MM.1S (cell line): ENCODE measurements around the gene AP5B1.
A peak's percentile ranks its signal among the peaks of the same experiment; 100 is the strongest.

Experiments used
- DNase-seq: peaks from one replicate; pipeline ENCODE4 v3.0.0-alpha.2; 2015
- H2AFZ ChIP-seq: fragments of 300-600 bp; sonication (generic); 2 replicates; pipeline ENCODE4 v1.6.0; 2016; ENCODE audit warnings: antibody characterized with exemption, low read length
- H3F3A ChIP-seq: fragments of 300-600 bp; sonication (generic); 2 replicates; pipeline ENCODE4 v1.6.1; 2016; ENCODE audit warnings: mild to moderate bottlenecking, antibody characterized with exemption, low read length, moderate library complexity, mixed read lengths; ENCODE audit not compliant: insufficient read depth
- H3K27ac ChIP-seq: fragments of 300-600 bp; sonication (generic); 2 replicates; pipeline ENCODE4 v1.5.1; 2016; ENCODE audit warnings: mild to moderate bottlenecking, low read length
- H3K27me3 ChIP-seq: fragments of 300-600 bp; sonication (generic); replicated peaks from 2 replicates; pipeline ENCODE4 v1.6.0; 2016; ENCODE audit warnings: low read length; ENCODE audit not compliant: insufficient read depth
- H3K36me3 ChIP-seq: fragments of 300-600 bp; sonication (generic); replicated peaks from 2 replicates; pipeline ENCODE4 v1.6.1; 2016; ENCODE audit warnings: mild to moderate bottlenecking, low read length, mixed read lengths; ENCODE audit not compliant: insufficient read depth
- H3K4me1 ChIP-seq: fragments of 300-600 bp; sonication (generic); 2 replicates; pipeline ENCODE4 v1.6.1; 2016; ENCODE audit warnings: low read length, mixed read lengths
- H3K4me2 ChIP-seq: fragments of 300-600 bp; sonication (generic); 2 replicates; pipeline ENCODE4 v1.6.0; 2016; ENCODE audit warnings: low read depth, low read length
- H3K4me3 ChIP-seq: fragments of 300-600 bp; sonication (generic); 2 replicates; pipeline ENCODE4 v1.5.1; 2016; ENCODE audit warnings: low read length, mixed read lengths
- H3K79me2 ChIP-seq: fragments of 300-600 bp; sonication (generic); 2 replicates; pipeline ENCODE4 v1.6.1; 2016; ENCODE audit warnings: mixed run types, low read length, mixed read lengths
- H3K9ac ChIP-seq: fragments of 300-600 bp; sonication (generic); 2 replicates; pipeline ENCODE4 v1.6.1; 2016; ENCODE audit warnings: low read length, mixed read lengths
- H3K9me2 ChIP-seq: fragments of 300-600 bp; sonication (generic); replicated peaks from 2 replicates; pipeline ENCODE4 v1.6.1; 2016; ENCODE audit warnings: mild to moderate bottlenecking, low read length, mixed read lengths; ENCODE audit not compliant: insufficient read depth
- H3K9me3 ChIP-seq: fragments of 300-600 bp; sonication (generic); replicated peaks from 2 replicates; pipeline ENCODE4 v1.6.1; 2016; ENCODE audit warnings: mild to moderate bottlenecking, low read length, mixed read lengths; ENCODE audit not compliant: insufficient read depth
- H4K20me1 ChIP-seq: fragments of 300-600 bp; sonication (generic); 2 replicates; pipeline ENCODE4 v1.6.1; 2016; ENCODE audit warnings: mild to moderate bottlenecking, low read length, moderate library complexity, mixed read lengths; ENCODE audit not compliant: insufficient read depth
- EZH2 ChIP-seq: fragments of 300-600 bp; sonication (generic); optimal IDR thresholded peaks from 2 replicates; pipeline ENCODE3; 2017; ENCODE audit warnings: low read depth, mild to moderate bottlenecking, antibody characterized with exemption, low read length, mixed read lengths
- EZH2phosphoT487 ChIP-seq: fragments of 300-600 bp; sonication (generic); IDR thresholded peaks from 2 replicates; pipeline ENCODE4 v1.6.1; 2018; ENCODE audit warnings: antibody characterized with exemption, low read length
- TF ChIP-seq, protein P1 (sequence below): fragments of 300-600 bp; sonication (generic); IDR thresholded peaks from 2 replicates; pipeline ENCODE4 v1.5.1; 2016; ENCODE audit warnings: antibody characterized with exemption, low read length, mixed read lengths

The AP5B1 gene

DNA sequence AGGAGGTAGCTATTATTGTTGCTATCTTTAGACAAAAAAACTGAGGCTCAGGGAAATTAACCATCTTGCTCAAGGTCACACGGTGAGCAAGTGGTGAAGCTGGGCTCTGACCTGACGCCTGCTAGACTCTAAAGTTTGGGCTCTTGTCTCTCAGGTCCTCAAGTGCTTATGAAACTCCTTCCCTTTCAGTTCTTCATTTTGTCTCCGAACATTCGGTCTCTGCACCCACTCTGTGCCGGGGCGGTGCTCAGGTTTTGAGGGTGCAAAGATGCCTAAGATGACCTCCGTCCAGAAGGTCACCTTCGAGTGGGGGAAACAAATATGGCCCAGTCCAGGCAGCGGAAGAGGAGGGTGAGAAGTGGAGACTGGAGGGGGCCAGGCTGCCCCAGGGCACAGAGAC lies 22.1 kb upstream of the AP5B1 start:
- H3K4me3 ChIP-seq: 0 out of 2 replicates have a peak overlapping the region, but pooled peaks have one; percentile 3
- peaks cover 9% of the 10 kb centered on the region for H3K4me1 ChIP-seq
- H3K4me2 ChIP-seq: peak overlapping the region; percentile 36
- H4K20me1 ChIP-seq: no peaks in the 10 kb centered on the region
- no peak overlapping the region for H3K9ac ChIP-seq
- TF ChIP-seq EZH2phosphoT487: no peak
- TF ChIP-seq EZH2: no peak
- TF ChIP-seq, protein P1, sequence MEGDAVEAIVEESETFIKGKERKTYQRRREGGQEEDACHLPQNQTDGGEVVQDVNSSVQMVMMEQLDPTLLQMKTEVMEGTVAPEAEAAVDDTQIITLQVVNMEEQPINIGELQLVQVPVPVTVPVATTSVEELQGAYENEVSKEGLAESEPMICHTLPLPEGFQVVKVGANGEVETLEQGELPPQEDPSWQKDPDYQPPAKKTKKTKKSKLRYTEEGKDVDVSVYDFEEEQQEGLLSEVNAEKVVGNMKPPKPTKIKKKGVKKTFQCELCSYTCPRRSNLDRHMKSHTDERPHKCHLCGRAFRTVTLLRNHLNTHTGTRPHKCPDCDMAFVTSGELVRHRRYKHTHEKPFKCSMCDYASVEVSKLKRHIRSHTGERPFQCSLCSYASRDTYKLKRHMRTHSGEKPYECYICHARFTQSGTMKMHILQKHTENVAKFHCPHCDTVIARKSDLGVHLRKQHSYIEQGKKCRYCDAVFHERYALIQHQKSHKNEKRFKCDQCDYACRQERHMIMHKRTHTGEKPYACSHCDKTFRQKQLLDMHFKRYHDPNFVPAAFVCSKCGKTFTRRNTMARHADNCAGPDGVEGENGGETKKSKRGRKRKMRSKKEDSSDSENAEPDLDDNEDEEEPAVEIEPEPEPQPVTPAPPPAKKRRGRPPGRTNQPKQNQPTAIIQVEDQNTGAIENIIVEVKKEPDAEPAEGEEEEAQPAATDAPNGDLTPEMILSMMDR: no peak
- peak overlapping the region; percentile 47; the same call in 1 of the 2 replicates for H3K27ac ChIP-seq
- H3K9me2 ChIP-seq: no peaks in the 10 kb centered on the region
- H3K9me3 ChIP-seq: no peaks in the 10 kb centered on the region
- no peaks in the 10 kb centered on the region for H3K79me2 ChIP-seq
- peak; percentile 59 for DNase-seq
- H3F3A ChIP-seq: peaks cover 9% of the 10 kb centered on the region; the same call in 1 of the 2 replicates
- no peaks in the 10 kb centered on the region; the same call in 1 of the 2 replicates for H3K27me3 ChIP-seq
- H3K36me3 ChIP-seq: no peaks in the 10 kb centered on the region
- peak overlapping the region; percentile 41 for H2AFZ ChIP-seq

DNA sequence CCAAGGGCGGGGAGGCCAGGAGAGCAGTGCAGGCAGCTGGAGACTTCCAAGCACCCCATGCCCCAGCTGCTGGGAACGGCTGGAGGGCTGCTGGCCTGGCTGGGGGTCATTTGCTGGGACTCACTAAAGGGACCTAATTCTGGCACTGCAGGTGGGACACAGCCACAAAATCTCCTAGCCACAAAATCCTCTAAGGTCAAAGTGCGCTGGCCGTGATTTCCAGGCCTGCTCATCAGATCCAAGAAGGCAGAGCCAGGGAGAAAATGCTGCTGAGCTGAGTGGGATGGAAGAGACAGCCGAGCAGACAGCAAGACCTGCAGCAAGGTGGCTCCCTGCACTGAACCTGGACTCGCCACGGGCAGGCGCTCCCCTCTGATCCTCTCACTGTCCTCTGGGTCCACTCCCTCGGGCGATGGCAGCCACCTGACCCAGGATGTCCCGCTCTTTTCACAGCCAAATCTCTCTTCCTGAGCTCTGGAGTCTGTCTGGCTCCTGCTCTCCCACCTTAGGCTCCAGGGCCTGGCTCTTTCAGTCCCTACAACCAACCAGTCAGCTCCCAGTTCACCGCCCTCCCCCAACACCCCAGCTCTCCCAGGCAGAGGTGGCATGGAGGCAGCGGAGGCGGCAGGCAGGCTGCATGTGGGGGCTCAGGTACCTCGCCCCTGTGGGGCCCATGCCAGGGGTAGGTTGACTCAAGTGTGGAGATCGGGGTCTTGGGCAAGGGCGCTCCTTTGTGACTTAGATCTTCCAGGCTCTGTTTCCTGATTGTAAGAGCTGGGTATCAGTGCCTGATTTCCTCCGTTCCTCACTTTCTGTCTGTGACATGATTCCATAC lies 20.6 kb upstream of the AP5B1 start:
- H3K4me1 ChIP-seq: peaks cover 9% of the 10 kb centered on the region
- no peak for DNase-seq
- peaks cover 2% of the 10 kb centered on the region; the same call in 1 of the 2 replicates for H3K27me3 ChIP-seq
- H3K27ac ChIP-seq: no peak overlapping the region
- H4K20me1 ChIP-seq: no peaks in the 10 kb centered on the region
- no peak overlapping the region for H2AFZ ChIP-seq
- no peaks in the 10 kb centered on the region for H3K9me2 ChIP-seq
- H3K36me3 ChIP-seq: no peaks in the 10 kb centered on the region
- no peak for TF ChIP-seq EZH2
- TF ChIP-seq, protein P1: no peak
- TF ChIP-seq EZH2phosphoT487: no peak
- peaks cover 9% of the 10 kb centered on the region; the same call in 1 of the 2 replicates for H3F3A ChIP-seq
- no peaks in the 10 kb centered on the region for H3K79me2 ChIP-seq
- no peaks in the 10 kb centered on the region for H3K9me3 ChIP-seq
- H3K9ac ChIP-seq: no peak overlapping the region
- H3K4me2 ChIP-seq: no peak overlapping the region
- no peak overlapping the region for H3K4me3 ChIP-seq

DNA sequence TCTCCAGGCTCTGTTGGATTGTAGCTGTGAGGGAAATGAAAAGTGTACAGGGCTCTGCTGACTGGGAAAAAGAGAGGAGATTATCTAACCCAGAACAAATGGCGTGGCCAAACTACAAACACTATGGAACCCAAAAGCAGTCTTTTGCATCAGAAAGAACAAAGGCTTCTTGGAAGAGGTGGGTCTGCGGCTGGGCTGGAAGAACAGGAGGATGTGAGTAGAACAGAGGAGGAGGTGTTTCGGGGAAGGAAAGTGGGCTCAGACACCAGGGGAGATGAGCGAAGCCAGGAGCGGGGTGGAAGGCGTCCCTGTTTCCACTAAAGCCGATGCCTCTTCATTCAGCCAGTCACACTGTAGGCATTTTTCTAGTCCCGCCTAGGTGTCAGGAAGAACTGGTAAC lies 18.1 kb upstream of the AP5B1 start:
- no peak for DNase-seq
- Histone ChIP-seq H3K4me3 (no peak overlapping the region), H3K36me3 (no peaks in the 10 kb centered on the region), H3K9me2 (no peaks in the 10 kb centered on the region), H3K9me3 (no peaks in the 10 kb centered on the region), H3F3A (peaks cover 9% of the 10 kb centered on the region; the same call in 1 of the 2 replicates), H3K9ac (no peak overlapping the region), H3K4me2 (no peak overlapping the region), H3K27me3 (peaks cover 11% of the 10 kb centered on the region; the same call in 1 of the 2 replicates), H3K27ac (no peak overlapping the region), H2AFZ (no peak overlapping the region), H4K20me1 (no peaks in the 10 kb centered on the region), H3K79me2 (no peaks in the 10 kb centered on the region), H3K4me1 (peaks cover 9% of the 10 kb centered on the region)
- no peak for TF ChIP-seq EZH2
- TF ChIP-seq, protein P1: no peak
- TF ChIP-seq EZH2phosphoT487: no peak
